ENCODE data around the gene ITGB8. TPM values are rescaled to one million over a fixed set of nuclear protein-coding genes. Genes with fewer than 3 reads are reported as not detected.
"Not testable (repeated sequence)": the region's sequence is repeated elsewhere in the genome, so short reads cannot be mapped to it uniquely, and the experiment has no call there.

ITGB8 gene
- polyA plus RNA-seq, 3 donors from 2014 or later = not detected

DNA sequence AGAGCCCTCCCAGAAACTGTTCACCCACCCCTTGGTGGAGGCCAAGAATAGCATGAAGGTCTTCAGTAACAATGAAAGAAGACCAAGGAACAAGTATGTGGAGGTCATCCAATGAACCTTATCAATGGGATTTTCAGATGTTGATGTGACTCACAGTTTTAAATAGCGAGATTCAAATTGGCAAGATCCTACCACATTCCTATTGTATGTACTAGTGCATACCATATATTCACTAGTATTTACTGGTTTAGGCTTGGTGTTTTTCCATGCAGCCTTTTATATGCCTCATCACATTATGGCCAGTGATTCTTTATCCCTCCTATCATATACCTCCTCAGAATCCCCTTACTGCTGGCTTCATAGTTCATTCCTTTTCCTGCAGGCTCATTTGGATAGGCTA lies 54.4 kb downstream of the ITGB8 start:
- H3K27ac Mint-ChIP-seq = no peak overlapping the region
- no peak for DNase-seq
- no peaks in the 10 kb centered on the region for H3K36me3 Mint-ChIP-seq
- H3K27me3 Mint-ChIP-seq (ENCODE audit: low read depth in 3 of 3) = peaks cover 0 to 2% (median 0%) of the 10 kb centered on the region in 3 donors
- no peak overlapping the region for H3K4me3 Mint-ChIP-seq
- no peaks in the 10 kb centered on the region for H3K4me1 Mint-ChIP-seq
- peaks cover 0 to 10% (median 0%) of the 10 kb centered on the region in 6 donors for H3K9me3 Mint-ChIP-seq

DNA sequence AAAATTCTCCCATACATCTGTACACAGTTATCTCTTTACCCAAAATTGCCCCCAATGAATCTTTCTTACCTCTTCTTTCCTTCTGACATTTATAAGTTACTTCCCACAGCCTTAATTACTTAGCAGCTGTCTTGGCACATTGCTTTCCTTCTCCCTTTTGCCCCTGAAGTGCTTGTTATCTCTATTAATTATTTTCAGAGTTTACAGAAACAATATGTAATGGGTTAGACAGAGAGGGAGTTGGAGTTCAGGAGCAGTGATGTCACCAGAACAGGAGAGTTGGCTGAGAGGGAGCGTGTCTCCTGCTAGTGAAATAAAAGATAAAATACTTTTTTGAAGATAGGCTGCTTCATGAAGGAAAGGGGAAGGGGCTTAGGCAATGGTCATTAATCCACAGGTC lies 57.4 kb downstream of the ITGB8 start:
- peaks cover 0 to 2% (median 0%) of the 10 kb centered on the region in 3 donors for H3K27me3 Mint-ChIP-seq (ENCODE audit: low read depth in 3 of 3)
- no peak for DNase-seq
- H3K4me1 Mint-ChIP-seq = no peaks in the 10 kb centered on the region
- H3K9me3 Mint-ChIP-seq = peaks cover 0 to 5% (median under 1%) of the 10 kb centered on the region in 6 donors
- H3K27ac Mint-ChIP-seq = no peak overlapping the region
- H3K4me3 Mint-ChIP-seq = no peak overlapping the region
- no peaks in the 10 kb centered on the region for H3K36me3 Mint-ChIP-seq

DNA sequence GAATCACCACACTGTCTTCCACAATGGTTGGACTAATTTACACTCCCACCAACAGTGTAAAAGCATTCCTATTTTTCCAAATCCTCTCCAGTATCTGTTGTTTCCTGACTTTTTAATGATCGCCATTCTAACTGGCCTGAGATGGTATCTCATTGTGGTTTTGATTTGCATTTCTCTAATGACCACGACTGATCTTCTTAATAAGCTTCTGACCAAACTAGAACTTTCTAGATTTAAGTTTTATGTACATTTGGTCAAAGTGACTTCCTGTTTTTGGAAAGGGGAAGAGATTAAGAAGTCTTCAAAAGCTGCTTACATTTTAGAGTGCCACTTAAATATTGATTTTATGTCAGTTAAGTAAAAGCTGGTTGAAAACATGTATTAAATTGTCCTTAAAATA lies 58.5 kb downstream of the ITGB8 start:
- not testable (repeated sequence) for H3K4me1 Mint-ChIP-seq; DNase-seq; H3K4me3 Mint-ChIP-seq; H3K36me3 Mint-ChIP-seq; H3K27ac Mint-ChIP-seq; H3K9me3 Mint-ChIP-seq; H3K27me3 Mint-ChIP-seq (ENCODE audit: low read depth in 3 of 3)

DNA sequence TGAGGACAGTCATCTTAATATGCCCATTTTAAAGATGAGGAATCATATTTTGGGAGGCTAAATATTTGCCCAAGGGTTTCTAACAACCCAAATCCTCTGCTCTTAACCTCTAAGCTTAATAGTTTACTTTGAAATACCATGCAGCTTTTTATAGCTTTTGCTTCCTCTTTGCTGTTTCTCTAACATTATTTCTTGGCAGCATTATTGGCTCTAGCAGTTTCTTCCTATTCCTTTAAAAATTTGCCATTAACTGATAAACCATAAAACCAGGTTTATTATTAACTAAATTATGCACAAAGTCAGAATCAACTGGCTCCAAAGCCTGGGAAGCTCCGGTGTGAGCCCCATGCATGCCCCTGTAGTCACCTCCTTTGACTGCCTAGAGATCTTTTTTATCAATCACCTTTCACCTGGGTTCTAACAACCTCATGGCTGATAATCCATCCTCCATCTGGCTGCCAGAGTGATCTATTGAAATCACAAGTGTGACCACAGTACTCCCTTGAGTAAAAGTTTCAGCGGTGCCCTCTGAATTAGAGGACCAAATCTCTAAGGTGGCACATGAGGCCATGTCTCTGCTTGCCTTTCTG lies 62.4 kb downstream of the ITGB8 start:
- Mint-ChIP-seq H3K27me3 (ENCODE audit: low read depth in 3 of 3) (peaks cover 0 to 2% (median 0%) of the 10 kb centered on the region in 3 donors), H3K27ac (no peak overlapping the region), H3K36me3 (no peaks in the 10 kb centered on the region), H3K4me1 (no peaks in the 10 kb centered on the region), H3K9me3 (peaks cover 0 to 3% (median 0%) of the 10 kb centered on the region in 6 donors), H3K4me3 (no peak overlapping the region)
- no peak for DNase-seq

DNA sequence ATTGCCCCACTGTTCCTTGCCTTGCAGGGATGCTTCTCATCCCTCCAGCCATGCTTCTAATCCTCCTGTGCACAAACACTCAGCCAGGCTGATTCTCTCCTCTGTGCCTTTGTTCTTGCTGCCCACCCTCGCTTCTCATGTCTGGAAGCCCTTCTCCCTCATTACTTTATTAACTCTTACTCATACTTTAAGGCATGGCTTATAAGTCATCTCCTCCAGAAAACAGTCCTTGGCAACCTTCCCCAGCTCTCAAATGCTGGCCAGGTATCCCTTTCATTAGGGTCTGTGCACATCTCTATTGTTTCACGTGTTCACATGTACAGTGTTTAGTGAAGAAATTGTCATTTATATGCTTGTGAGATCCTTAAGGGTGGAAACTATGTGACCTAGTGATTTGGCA lies 62.9 kb downstream of the ITGB8 start:
- no peak overlapping the region for H3K27ac Mint-ChIP-seq
- peaks cover 0 to 2% (median 0%) of the 10 kb centered on the region in 6 donors for H3K9me3 Mint-ChIP-seq
- H3K4me1 Mint-ChIP-seq = no peaks in the 10 kb centered on the region
- peaks cover 0 to 2% (median 0%) of the 10 kb centered on the region in 3 donors for H3K27me3 Mint-ChIP-seq (ENCODE audit: low read depth in 3 of 3)
- DNase-seq = no peak
- no peaks in the 10 kb centered on the region for H3K36me3 Mint-ChIP-seq
- H3K4me3 Mint-ChIP-seq = no peak overlapping the region

DNA sequence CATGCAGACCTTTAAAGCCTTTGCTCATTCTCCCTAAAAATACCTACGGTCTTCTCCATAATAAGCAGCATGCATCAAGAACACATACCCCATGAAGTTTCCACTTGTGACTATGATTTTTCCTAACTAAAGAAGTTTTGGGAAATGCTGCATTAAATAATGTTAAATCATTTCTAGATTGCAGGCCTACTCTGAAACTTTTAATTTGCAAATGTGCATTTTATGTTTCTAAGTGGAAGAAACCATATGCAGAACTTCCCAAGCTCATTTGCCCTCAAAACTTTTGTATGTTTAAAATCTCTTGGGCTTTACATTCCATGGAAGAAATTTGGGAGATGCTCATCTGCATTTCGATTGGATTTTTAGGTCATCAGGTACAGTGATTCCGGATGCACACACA lies 63.6 kb downstream of the ITGB8 start:
- DNase-seq = no peak
- Mint-ChIP-seq H3K9me3 (peaks cover 0 to 2% (median 0%) of the 10 kb centered on the region in 6 donors), H3K4me1 (no peaks in the 10 kb centered on the region), H3K4me3 (no peak overlapping the region), H3K27me3 (ENCODE audit: low read depth in 3 of 3) (peaks cover 0 to 2% (median 0%) of the 10 kb centered on the region in 3 donors), H3K27ac (no peak overlapping the region), H3K36me3 (no peaks in the 10 kb centered on the region)

DNA sequence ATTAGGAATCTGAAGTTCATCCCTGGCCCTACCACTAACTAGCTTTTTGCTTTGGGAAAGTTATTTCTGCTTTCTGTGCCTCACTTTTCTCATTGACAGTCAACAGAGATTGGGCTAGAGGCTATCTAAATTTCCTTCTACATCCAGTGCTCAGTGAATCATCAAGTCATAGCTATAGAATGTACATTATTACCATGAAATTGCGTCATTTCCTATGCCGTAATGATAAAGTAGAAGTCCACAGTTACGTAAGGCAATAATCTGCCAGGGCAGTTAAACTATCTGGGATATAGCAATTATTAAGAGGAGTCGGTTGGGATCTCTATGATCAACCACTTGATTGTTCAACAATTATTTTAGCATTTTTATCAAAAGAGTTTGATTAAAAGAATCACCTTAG lies 64.4 kb downstream of the ITGB8 start:
- no peaks in the 10 kb centered on the region for H3K36me3 Mint-ChIP-seq
- no peaks in the 10 kb centered on the region for H3K4me1 Mint-ChIP-seq
- no peak for DNase-seq
- no peak overlapping the region for H3K4me3 Mint-ChIP-seq
- H3K27ac Mint-ChIP-seq = no peak overlapping the region
- peaks cover 0 to 2% (median 0%) of the 10 kb centered on the region in 3 donors for H3K27me3 Mint-ChIP-seq (ENCODE audit: low read depth in 3 of 3)
- H3K9me3 Mint-ChIP-seq = peaks cover 0 to 2% (median 0%) of the 10 kb centered on the region in 6 donors

DNA sequence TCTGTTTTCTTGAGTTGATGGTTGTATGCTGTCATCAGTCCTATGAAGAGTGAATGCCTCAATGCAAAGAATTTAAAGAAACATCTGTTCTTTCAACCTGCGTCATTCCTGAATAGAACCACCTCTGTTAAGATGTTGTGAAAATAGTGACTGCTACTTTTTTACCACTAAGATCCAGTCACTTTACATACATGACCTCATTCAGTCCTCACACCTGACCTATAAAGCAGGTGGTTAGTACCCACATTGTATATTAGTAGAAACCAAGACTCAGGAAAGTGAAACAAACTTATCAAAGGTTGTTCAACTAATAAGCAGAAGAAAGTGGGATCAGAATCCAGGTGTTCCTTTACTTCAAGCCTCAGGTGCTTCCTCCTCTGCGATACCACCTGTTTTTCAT lies 64.8 kb downstream of the ITGB8 start:
- Mint-ChIP-seq H3K4me1 (no peaks in the 10 kb centered on the region), H3K9me3 (peaks cover 0 to 2% (median 0%) of the 10 kb centered on the region in 6 donors), H3K36me3 (no peaks in the 10 kb centered on the region), H3K27ac (no peak overlapping the region), H3K27me3 (ENCODE audit: low read depth in 3 of 3) (peaks cover 0 to 2% (median 0%) of the 10 kb centered on the region in 3 donors), H3K4me3 (no peak overlapping the region)
- DNase-seq = no peak

DNA sequence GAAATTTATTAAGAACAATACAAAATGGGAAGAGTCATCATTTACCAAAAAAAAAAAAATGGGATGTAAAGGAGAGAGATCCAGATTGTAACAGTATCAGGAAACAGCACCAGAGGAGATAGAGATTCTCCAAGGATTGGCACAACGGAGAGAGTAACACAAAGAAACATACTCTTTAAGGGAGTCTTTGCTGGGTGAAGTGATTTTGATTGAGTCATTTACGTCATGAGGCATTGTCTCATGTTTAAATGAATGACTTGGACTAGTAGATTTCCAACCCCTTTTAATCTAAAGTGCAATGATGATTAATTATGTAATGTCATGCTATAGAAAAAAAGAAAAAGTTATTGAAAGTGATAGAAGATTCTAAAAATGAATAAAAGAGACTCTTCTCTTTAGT lies 68.8 kb downstream of the ITGB8 start:
- DNase-seq = no peak
- Mint-ChIP-seq H3K4me1 (no peaks in the 10 kb centered on the region), H3K9me3 (no peaks in the 10 kb centered on the region), H3K36me3 (no peaks in the 10 kb centered on the region), H3K27ac (no peak overlapping the region), H3K27me3 (ENCODE audit: low read depth in 3 of 3) (peaks cover 0 to 4% (median 0%) of the 10 kb centered on the region in 3 donors), H3K4me3 (no peak overlapping the region)

DNA sequence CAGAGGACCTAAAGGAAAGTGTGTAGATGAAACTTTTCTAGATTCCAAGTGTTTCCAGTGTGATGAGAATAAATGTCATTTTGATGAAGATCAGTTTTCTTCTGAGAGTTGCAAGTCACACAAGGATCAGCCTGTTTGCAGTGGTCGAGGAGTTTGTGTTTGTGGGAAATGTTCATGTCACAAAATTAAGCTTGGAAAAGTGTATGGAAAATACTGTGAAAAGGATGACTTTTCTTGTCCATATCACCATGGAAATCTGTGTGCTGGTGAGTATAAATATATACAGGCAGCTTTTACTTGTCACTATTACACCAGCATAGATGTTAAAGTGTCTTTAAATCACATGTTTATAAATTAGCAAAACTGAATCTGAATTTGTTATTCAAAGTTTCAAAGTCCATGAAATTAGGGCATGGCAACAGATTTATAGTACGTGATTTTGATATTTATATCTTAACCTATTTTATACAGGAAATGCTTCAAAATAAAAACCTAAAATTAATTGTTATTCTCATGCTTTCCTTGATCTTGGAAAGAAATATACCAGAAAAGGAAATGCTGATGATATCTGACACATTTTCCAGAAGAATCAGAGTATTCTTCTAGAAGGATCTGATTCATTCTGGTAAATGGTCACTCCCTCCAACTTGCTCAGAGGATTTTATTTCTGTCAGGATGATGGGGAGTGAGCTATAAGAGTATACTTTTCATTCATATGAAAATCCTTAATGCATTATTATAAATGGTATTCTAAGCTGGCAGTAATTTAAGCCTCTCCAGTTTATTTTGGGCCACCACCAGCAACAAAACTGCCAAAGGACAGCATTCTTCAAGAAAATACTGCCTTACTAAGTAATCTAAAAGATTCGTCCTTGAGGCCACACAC lies 71.4 kb downstream of the ITGB8 start:
- H3K36me3 Mint-ChIP-seq = no peaks in the 10 kb centered on the region
- no peak overlapping the region for H3K4me3 Mint-ChIP-seq
- no peak overlapping the region for H3K27ac Mint-ChIP-seq
- H3K9me3 Mint-ChIP-seq = no peaks in the 10 kb centered on the region
- no peaks in the 10 kb centered on the region for H3K4me1 Mint-ChIP-seq
- no peak for DNase-seq
- H3K27me3 Mint-ChIP-seq (ENCODE audit: low read depth in 3 of 3) = peaks cover 0 to 4% (median 0%) of the 10 kb centered on the region in 3 donors

DNA sequence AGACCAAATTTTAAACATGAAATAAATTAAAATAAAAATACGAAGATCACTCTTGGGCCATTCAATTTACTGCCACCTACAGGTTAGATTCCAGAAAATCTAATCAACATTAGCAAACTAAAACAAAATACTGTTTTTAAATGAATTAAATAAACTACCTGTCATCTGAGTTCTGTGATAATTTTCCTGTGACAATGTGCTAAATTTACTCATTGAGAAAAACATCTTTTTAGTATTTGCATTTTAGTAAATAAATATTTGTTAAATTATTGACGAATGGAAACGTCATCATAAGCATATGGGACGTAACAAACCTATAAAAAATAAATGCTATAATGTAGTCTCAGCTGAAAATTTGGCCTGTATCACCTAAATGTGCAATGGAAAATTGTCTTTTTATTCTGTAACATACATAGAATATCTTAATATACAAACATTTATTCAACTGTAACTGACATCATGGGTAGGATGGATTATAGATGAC lies 72.1 kb downstream of the ITGB8 start:
- peaks cover 0 to 4% (median 0%) of the 10 kb centered on the region in 3 donors for H3K27me3 Mint-ChIP-seq (ENCODE audit: low read depth in 3 of 3)

DNA sequence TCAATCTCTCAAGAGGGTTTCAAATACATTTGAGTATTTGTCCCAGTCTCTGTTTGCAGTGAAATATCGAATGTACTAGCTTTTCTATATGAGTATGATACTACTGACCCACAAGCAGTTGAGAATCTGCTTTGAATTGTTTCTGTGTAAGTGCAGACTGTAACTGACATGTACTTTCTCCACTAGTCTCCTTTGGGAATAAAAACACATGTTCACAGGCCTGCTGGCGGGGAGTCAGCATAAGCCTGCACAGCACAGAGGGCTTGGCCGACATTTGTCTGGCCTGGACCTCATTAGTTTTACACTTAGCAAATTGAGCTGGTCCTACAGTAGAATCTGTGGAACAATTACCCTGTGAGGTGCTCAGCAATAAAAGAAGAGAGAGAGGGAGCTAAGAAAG lies 72.6 kb downstream of the ITGB8 start:
- Mint-ChIP-seq H3K27ac (no peak overlapping the region), H3K36me3 (no peaks in the 10 kb centered on the region), H3K4me1 (no peaks in the 10 kb centered on the region), H3K9me3 (no peaks in the 10 kb centered on the region), H3K4me3 (no peak overlapping the region), H3K27me3 (ENCODE audit: low read depth in 3 of 3) (peaks cover 0 to 4% (median 0%) of the 10 kb centered on the region in 3 donors)
- DNase-seq = no peak

More for the DNA sequence above, 72.1 kb downstream of the ITGB8 start:
- Mint-ChIP-seq H3K36me3 (no peaks in the 10 kb centered on the region), H3K4me1 (no peaks in the 10 kb centered on the region), H3K27ac (no peak overlapping the region), H3K9me3 (no peaks in the 10 kb centered on the region), H3K4me3 (no peak overlapping the region)
- DNase-seq = no peak

DNA sequence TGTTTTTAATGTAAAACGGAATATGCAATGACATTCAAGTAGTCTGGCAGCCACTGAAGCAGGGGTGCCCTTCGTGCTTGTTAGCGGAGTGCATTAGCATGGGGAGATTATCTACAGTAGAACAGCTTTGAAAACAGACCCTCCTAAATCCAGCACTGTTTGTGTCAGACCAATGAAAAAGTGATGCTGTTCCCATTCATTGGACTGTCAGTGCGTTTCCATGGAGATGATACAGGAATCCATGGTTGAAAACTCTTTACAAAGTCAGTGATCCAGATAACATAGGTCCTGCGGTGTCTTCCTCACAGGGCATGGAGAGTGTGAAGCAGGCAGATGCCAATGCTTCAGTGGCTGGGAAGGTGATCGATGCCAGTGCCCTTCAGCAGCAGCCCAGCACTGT lies 73.6 kb downstream of the ITGB8 start:
- no peaks in the 10 kb centered on the region for H3K36me3 Mint-ChIP-seq
- no peak for DNase-seq
- no peak overlapping the region for H3K27ac Mint-ChIP-seq
- no peak overlapping the region for H3K4me3 Mint-ChIP-seq
- peaks cover 0 to 4% (median 0%) of the 10 kb centered on the region in 6 donors for H3K9me3 Mint-ChIP-seq
- no peaks in the 10 kb centered on the region for H3K4me1 Mint-ChIP-seq
- H3K27me3 Mint-ChIP-seq (ENCODE audit: low read depth in 3 of 3) = peaks cover 0 to 2% (median 0%) of the 10 kb centered on the region in 3 donors

Data from immature natural killer cell (primary cell).